AG04449 (cell line): ENCODE data around the gene SHROOM2.

ENCODE experiments used
- CTCF ChIA-PET: fragments of 350-600 bp; formaldehyde crosslinking; extraction: SDS; loops from one replicate; lab custom pipeline; 2021; ENCODE audit warnings: antibody characterized with exemption; lab: Yijun Ruan, JAX
- POLR2A ChIA-PET: fragments of 400-600, 350-600 bp; formaldehyde crosslinking; extraction: SDS; loops from one replicate; lab custom pipeline; 2020; ENCODE audit warnings: antibody characterized with exemption, inconsistent platforms; lab: Yijun Ruan, JAX
- DNase-seq: peaks from one replicate; pipeline ENCODE4 v3.0.0-alpha.2; 2010; ENCODE audit warnings: low read depth, low spot score
- H3K4me3 ChIP-seq: 2 replicates; pipeline ENCODE4 v1.5.1; 2011; ENCODE audit warnings: low read depth, mild to moderate bottlenecking, control low read depth, low read length
- TF ChIP-seq, protein P1 (sequence below): IDR thresholded peaks from one replicate; pipeline ENCODE4 v1.5.1; 2011; ENCODE audit warnings: mild to moderate bottlenecking, moderate library complexity, low read length, control low read depth, inconsistent platforms; ENCODE audit not compliant: insufficient read depth; ENCODE audit errors: missing control alignments

The SHROOM2 gene

DNA sequence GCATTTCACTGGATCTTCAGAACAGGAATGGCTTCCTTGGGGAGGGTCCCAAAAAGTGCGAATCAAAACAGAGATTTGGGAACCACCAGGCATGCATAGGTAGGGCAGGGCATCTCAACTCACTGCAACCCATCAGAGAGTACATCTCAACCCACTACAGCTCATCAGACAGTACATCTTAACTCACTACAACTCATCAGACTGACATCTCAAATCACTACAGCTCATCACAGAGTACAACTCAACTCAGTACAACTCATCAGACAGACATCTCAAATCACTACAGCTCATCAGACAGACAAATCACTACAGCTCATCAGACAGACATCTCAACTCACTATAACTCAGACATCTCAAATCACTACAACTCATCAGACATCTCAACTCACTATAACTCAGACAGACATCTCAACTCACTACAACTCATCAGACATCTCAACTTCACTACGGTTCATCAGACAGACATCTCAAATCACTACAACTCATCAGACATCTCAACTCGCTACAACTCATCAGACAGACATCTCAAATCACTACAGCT lies 133.5 kb downstream of the SHROOM2 start:
- ChIA-PET CTCF (no interaction called here), POLR2A (no interaction called here)

DNA sequence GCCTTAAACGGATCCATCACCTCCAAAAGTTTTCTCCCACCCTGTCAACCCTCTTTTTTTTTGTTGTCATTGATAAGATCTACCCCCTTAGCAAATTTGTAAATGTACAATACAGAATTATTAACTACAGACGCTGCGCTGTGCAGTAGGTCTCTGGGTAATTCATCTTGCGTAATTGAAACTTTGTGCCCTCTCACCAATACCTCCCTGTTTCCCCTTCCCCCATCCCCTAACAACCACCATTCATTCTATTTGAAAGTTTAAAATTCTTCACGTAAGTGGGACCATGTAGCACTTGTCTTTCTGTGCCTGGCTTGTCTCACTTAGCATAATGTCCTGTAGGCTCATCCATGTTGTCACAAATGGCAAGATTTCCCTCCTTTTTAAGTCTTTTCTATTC lies 135.2 kb downstream of the SHROOM2 start:
- no peak overlapping the region for H3K4me3 ChIP-seq
- TF ChIP-seq, protein P1, sequence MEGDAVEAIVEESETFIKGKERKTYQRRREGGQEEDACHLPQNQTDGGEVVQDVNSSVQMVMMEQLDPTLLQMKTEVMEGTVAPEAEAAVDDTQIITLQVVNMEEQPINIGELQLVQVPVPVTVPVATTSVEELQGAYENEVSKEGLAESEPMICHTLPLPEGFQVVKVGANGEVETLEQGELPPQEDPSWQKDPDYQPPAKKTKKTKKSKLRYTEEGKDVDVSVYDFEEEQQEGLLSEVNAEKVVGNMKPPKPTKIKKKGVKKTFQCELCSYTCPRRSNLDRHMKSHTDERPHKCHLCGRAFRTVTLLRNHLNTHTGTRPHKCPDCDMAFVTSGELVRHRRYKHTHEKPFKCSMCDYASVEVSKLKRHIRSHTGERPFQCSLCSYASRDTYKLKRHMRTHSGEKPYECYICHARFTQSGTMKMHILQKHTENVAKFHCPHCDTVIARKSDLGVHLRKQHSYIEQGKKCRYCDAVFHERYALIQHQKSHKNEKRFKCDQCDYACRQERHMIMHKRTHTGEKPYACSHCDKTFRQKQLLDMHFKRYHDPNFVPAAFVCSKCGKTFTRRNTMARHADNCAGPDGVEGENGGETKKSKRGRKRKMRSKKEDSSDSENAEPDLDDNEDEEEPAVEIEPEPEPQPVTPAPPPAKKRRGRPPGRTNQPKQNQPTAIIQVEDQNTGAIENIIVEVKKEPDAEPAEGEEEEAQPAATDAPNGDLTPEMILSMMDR, result no peak
- no peak for DNase-seq
- ChIA-PET POLR2A (no interaction called here), CTCF (no interaction called here)

More for the DNA sequence above, 133.5 kb downstream of the SHROOM2 start:
- H3K4me3 ChIP-seq, result no peak overlapping the region
- DNase-seq, result no peak
- TF ChIP-seq, protein P1, result no peak

DNA sequence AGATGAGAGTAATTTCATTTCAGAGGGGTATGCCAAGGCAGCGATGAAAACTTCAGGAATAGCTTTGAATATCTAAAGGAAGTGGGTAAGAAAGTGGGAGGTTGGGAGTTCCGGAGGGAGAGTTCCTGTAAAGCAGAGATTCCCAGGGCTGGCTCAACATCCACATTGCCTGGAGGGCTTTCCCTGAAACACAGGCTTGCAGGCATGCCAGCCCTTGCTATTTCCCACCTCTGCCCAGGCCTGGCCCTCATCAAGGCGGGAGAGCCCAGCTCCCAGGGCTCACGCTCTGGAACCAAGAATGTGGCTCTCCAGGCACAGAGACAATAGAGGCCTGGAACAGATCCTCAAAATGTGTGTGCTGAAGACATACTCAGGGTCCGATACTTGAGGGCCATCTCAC lies 137.1 kb downstream of the SHROOM2 start:
- TF ChIP-seq, protein P1, result no peak
- ChIA-PET POLR2A (no interaction called here), CTCF (no interaction called here)
- no peak for DNase-seq
- H3K4me3 ChIP-seq, result no peak overlapping the region

DNA sequence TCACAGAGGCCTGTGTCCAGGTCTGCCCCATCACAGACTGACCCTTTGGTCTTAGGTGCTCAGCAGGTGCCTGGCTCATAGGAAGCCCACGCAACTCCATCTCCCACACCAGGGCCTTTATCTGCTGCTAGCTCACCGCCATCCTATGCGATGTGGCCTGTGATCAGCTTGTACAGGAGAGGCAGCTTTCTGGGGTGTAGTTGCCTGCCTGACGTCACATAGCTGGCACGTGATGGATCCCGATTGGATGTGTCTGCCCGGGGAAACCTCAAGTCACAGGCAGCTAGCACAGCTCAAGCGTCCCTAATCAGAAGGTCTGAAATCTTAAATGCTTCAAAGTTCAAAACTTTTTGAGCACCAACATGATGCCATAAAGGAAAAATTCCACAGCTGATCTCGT lies 139.8 kb downstream of the SHROOM2 start:
- H3K4me3 ChIP-seq, result no peak overlapping the region
- TF ChIP-seq, protein P1, result no peak
- ChIA-PET CTCF (no interaction called here), POLR2A (no interaction called here)
- DNase-seq, result no peak

DNA sequence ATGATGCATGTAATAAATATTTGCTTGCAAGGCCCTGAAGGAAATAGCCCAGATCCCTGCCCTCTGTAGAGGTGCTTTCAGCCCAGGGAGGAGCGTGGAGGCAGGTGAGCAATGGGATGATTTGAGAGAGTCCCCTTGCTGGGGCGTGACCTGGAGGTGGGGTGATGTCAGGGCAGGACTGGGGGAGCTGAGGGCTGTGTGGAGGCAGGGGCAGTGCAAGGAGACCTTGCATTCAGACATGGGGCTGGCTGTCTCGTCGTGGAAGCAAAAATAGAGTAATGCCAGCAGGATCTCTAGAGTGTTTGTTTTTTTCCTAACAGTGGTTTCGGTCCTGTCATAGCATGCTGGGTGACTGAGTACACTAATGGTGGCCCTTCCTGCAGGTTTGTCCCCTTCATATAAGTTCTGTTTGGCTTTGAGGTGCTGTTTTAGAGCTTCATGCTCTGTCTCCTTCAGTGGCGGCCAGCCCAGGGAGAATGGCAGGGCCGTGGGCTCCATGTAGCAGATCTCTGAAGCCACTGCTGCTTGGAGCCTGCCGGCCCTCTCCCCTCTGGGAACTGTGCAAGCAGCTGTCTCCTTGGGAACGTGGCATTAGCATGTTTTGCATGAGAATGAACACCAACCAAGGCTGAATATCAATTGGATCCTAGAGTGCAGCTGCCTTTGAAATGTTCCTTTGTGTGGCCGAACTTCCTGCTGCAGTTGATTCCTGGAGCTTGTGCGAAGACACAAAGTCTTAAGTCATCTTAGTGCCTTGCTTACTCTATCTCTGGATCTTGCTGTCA lies 141.7 kb downstream of the SHROOM2 start:
- H3K4me3 ChIP-seq, result no peak overlapping the region
- DNase-seq, result no peak
- TF ChIP-seq, protein P1, result no peak
- CTCF ChIA-PET, result no interaction called here
- POLR2A ChIA-PET, result interaction anchor here (0.6 kb wide), 1 partner anchor 151 kb away, joined by 3 read pairs; no protein-coding TSS in a partner anchor

DNA sequence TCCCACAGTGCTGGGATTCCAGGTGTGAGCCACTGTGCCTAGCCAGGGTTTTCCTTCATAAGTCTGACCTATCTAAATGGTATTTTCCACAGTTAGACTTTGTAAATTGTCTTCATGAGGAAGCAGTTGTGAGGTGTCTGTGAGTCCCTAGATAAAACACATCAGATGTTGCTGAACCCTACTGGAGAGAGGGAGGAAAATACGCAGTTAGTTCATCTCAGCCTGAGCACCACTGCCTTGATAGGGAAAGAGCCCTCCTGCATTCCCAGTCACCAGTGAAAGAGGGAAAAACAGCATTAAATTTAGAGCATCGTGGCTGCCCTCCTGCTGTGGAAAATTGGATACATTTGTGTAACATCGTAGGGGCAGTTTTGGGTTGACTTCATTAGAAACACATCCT lies 149.2 kb downstream of the SHROOM2 start:
- no peak for DNase-seq
- ChIA-PET CTCF (no interaction called here), POLR2A (no interaction called here)
- no peak overlapping the region for H3K4me3 ChIP-seq
- TF ChIP-seq, protein P1, result no peak
